WTC11 (cell line): ENCODE data around the gene COL4A3. TPM values are rescaled to one million over a fixed set of nuclear protein-coding genes. Genes with fewer than 3 reads are reported as not detected.

Experiments
- ATAC-seq: fragments of 200-7000 bp; cut with Tn5 transposase; 2 replicates; pipeline ENCODE4 v1.10.0; 2021; ENCODE audit warnings: mild to moderate bottlenecking, moderate library complexity
- CTCF ChIA-PET: fragments of 300-600 bp; sonication (Branson Sonifier 250); formaldehyde crosslinking; loops from one replicate; lab custom pipeline; 2021; ENCODE audit warnings: antibody characterized with exemption; lab: Charles Lee
- POLR2A ChIA-PET: fragments of 350-600 bp; sonication (Branson Sonifier 250); formaldehyde crosslinking; loops from one replicate; lab custom pipeline; 2021; ENCODE audit warnings: antibody characterized with exemption; lab: Charles Lee
- DNase-seq: peaks from one replicate; pipeline ENCODE4 v3.0.0; 2021; ENCODE audit warnings: low spot score
- H3K27ac Mint-ChIP-seq: 2 replicates; pipeline ENCODE4 v1.8.0; 2021; ENCODE audit warnings: mixed read lengths
- H3K27me3 Mint-ChIP-seq: 2 replicates; pipeline ENCODE4 v1.8.0; 2021; ENCODE audit warnings: low read depth, mild to moderate bottlenecking, moderate library complexity, mixed read lengths
- H3K36me3 Mint-ChIP-seq: 2 replicates; pipeline ENCODE4 v1.8.0; 2021; ENCODE audit warnings: mixed read lengths
- H3K4me1 Mint-ChIP-seq: 2 replicates; pipeline ENCODE4 v1.8.0; 2022; ENCODE audit warnings: mixed read lengths
- H3K4me3 Mint-ChIP-seq: 2 replicates; pipeline ENCODE4 v1.8.0; 2021; ENCODE audit warnings: mild to moderate bottlenecking, moderate library complexity, mixed read lengths
- H3K9me3 Mint-ChIP-seq: 2 replicates; pipeline ENCODE4 v1.8.0; 2021; ENCODE audit warnings: mixed read lengths
- ATF2 ChIP-seq: sonication (generic); formaldehyde crosslinking; IDR thresholded peaks from 2 replicates; pipeline ENCODE4 v1.8.1; 2022; ENCODE audit warnings: low read depth, missing genetic modification reagents, borderline replicate concordance
- ESRRA ChIP-seq: sonication (generic); formaldehyde crosslinking; IDR thresholded peaks from 2 replicates; pipeline ENCODE4 v1.8.1; 2022; ENCODE audit warnings: mild to moderate bottlenecking, missing genetic modification reagents, borderline replicate concordance
- FOXP1 ChIP-seq: sonication (generic); formaldehyde crosslinking; IDR thresholded peaks from 2 replicates; pipeline ENCODE4 v1.8.0; 2022; ENCODE audit warnings: missing genetic modification reagents, mild to moderate bottlenecking, moderate library complexity, borderline replicate concordance
- GABPB1 ChIP-seq: sonication (generic); formaldehyde crosslinking; IDR thresholded peaks from 2 replicates; pipeline ENCODE4 v1.8.1; 2023; ENCODE audit warnings: mild to moderate bottlenecking, missing genetic modification reagents
- IRF2 ChIP-seq: sonication (generic); formaldehyde crosslinking; IDR thresholded peaks from 2 replicates; pipeline ENCODE4 v1.8.0; 2022; ENCODE audit warnings: low read depth, missing genetic modification reagents, borderline replicate concordance
- KAT7 ChIP-seq: sonication (generic); formaldehyde crosslinking; IDR thresholded peaks from 2 replicates; pipeline ENCODE4 v1.8.1; 2023; ENCODE audit warnings: missing genetic modification reagents, mild to moderate bottlenecking, borderline replicate concordance
- MXD4 ChIP-seq: fragments of 250-450 bp; sonication (Bioruptor Pico); IDR thresholded peaks from 2 replicates; pipeline ENCODE4 v1.8.0; 2021; ENCODE audit warnings: mild to moderate bottlenecking, moderate library complexity, borderline replicate concordance
- MYBL2 ChIP-seq: sonication (generic); formaldehyde crosslinking; IDR thresholded peaks from 2 replicates; pipeline ENCODE4 v1.8.1; 2023; ENCODE audit warnings: mild to moderate bottlenecking, moderate library complexity, missing genetic modification reagents
- NFE2L1 ChIP-seq: sonication (generic); formaldehyde crosslinking; IDR thresholded peaks from 2 replicates; pipeline ENCODE4 v1.8.1; 2023; ENCODE audit warnings: missing genetic modification reagents
- NFYB ChIP-seq: sonication (generic); formaldehyde crosslinking; conservative IDR thresholded peaks from 2 replicates; pipeline ENCODE4 v1.8.0; 2022; ENCODE audit warnings: low read depth, missing genetic modification reagents
- RORB ChIP-seq: fragments of 250-450 bp; sonication (Bioruptor Pico); IDR thresholded peaks from 2 replicates; pipeline ENCODE4 v1.9.0; 2021; ENCODE audit warnings: mild to moderate bottlenecking
- ZNF121 ChIP-seq: sonication (generic); formaldehyde crosslinking; IDR thresholded peaks from 2 replicates; pipeline ENCODE4 v1.8.0; 2023; ENCODE audit warnings: missing genetic modification reagents
- ZNF232 ChIP-seq: sonication (generic); formaldehyde crosslinking; IDR thresholded peaks from 2 replicates; pipeline ENCODE4 v1.8.0; 2022; ENCODE audit warnings: mild to moderate bottlenecking, missing genetic modification reagents
- ZNF416 ChIP-seq: fragments of 250-450 bp; sonication (Bioruptor Pico); IDR thresholded peaks from 2 replicates; pipeline ENCODE4 v1.9.0; 2021; ENCODE audit warnings: mild to moderate bottlenecking, inconsistent platforms
- ZNF423 ChIP-seq: fragments of 250-450 bp; sonication (Bioruptor Pico); IDR thresholded peaks from 2 replicates; pipeline ENCODE4 v2.1.2; 2022; ENCODE audit warnings: mild to moderate bottlenecking, moderate library complexity
- total RNA-seq: library from RNA; stranded (reverse); gene quantifications from 3 replicates; pipeline ENCODE4 v1.2.3, GENCODE V29; 2021
- TF ChIP-seq, protein P1 (sequence below): sonication (generic); formaldehyde crosslinking; IDR thresholded peaks from 2 replicates; pipeline ENCODE4 v1.8.0; 2022; ENCODE audit warnings: missing genetic modification reagents
- TF ChIP-seq, protein P2 (sequence below): sonication (generic); formaldehyde crosslinking; IDR thresholded peaks from 2 replicates; pipeline ENCODE4 v1.8.1; 2023; ENCODE audit warnings: mild to moderate bottlenecking, missing genetic modification reagents
- TF ChIP-seq, protein P3 (sequence below): sonication (generic); formaldehyde crosslinking; IDR thresholded peaks from 2 replicates; pipeline ENCODE4 v1.8.0; 2022; ENCODE audit warnings: mild to moderate bottlenecking, missing genetic modification reagents
- TF ChIP-seq, protein P4 (sequence below): sonication (generic); formaldehyde crosslinking; IDR thresholded peaks from 2 replicates; pipeline ENCODE4 v1.8.1; 2023; ENCODE audit warnings: mild to moderate bottlenecking, missing genetic modification reagents, moderate library complexity
- TF ChIP-seq, protein P5 (sequence below): sonication (generic); formaldehyde crosslinking; IDR thresholded peaks from 2 replicates; pipeline ENCODE4 v1.8.0; 2023; ENCODE audit warnings: missing genetic modification reagents
- TF ChIP-seq, protein P6 (sequence below): fragments of 250-450 bp; sonication (Bioruptor Pico); IDR thresholded peaks from 2 replicates; pipeline ENCODE4 v1.9.0; 2021; ENCODE audit warnings: moderate library complexity, mild to moderate bottlenecking, inconsistent platforms, borderline replicate concordance

COL4A3 gene
- total RNA-seq, 1 experiment from 2014 or later, result 0.90 TPM

GRCh38 chr2:227188292-227188691, 23.9 kb downstream of the COL4A3 start:
- Mint-ChIP-seq H3K9me3 (peaks cover 14% of the 10 kb centered on the region), H3K4me1 (peaks cover 56% of the 10 kb centered on the region), H3K4me3 (no peak overlapping the region), H3K36me3 (peaks cover 8% of the 10 kb centered on the region; the same call in 1 of the 2 replicates), H3K27ac (no peak overlapping the region), H3K27me3 (no peaks in the 10 kb centered on the region)
- DNase-seq (no peak), ATAC-seq (no peak)
- TF ChIP-seq RORB (CRISPR knock-in tag) (no peak), IRF2 (CRISPR knock-in tag) (no peak), ZNF423 (no peak), FOXP1 (CRISPR knock-in tag) (no peak), ESRRA (CRISPR knock-in tag) (no peak), ZNF232 (CRISPR knock-in tag) (no peak), ATF2 (CRISPR knock-in tag) (no peak), GABPB1 (no peak)
- TF ChIP-seq, protein P1, sequence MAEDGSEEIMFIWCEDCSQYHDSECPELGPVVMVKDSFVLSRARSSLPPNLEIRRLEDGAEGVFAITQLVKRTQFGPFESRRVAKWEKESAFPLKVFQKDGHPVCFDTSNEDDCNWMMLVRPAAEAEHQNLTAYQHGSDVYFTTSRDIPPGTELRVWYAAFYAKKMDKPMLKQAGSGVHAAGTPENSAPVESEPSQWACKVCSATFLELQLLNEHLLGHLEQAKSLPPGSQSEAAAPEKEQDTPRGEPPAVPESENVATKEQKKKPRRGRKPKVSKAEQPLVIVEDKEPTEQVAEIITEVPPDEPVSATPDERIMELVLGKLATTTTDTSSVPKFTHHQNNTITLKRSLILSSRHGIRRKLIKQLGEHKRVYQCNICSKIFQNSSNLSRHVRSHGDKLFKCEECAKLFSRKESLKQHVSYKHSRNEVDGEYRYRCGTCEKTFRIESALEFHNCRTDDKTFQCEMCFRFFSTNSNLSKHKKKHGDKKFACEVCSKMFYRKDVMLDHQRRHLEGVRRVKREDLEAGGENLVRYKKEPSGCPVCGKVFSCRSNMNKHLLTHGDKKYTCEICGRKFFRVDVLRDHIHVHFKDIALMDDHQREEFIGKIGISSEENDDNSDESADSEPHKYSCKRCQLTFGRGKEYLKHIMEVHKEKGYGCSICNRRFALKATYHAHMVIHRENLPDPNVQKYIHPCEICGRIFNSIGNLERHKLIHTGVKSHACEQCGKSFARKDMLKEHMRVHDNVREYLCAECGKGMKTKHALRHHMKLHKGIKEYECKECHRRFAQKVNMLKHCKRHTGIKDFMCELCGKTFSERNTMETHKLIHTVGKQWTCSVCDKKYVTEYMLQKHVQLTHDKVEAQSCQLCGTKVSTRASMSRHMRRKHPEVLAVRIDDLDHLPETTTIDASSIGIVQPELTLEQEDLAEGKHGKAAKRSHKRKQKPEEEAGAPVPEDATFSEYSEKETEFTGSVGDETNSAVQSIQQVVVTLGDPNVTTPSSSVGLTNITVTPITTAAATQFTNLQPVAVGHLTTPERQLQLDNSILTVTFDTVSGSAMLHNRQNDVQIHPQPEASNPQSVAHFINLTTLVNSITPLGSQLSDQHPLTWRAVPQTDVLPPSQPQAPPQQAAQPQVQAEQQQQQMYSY, result no peak
- TF ChIP-seq, protein P2, sequence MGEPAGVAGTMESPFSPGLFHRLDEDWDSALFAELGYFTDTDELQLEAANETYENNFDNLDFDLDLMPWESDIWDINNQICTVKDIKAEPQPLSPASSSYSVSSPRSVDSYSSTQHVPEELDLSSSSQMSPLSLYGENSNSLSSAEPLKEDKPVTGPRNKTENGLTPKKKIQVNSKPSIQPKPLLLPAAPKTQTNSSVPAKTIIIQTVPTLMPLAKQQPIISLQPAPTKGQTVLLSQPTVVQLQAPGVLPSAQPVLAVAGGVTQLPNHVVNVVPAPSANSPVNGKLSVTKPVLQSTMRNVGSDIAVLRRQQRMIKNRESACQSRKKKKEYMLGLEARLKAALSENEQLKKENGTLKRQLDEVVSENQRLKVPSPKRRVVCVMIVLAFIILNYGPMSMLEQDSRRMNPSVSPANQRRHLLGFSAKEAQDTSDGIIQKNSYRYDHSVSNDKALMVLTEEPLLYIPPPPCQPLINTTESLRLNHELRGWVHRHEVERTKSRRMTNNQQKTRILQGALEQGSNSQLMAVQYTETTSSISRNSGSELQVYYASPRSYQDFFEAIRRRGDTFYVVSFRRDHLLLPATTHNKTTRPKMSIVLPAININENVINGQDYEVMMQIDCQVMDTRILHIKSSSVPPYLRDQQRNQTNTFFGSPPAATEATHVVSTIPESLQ (CRISPR knock-in tag), result no peak
- POLR2A ChIA-PET, result no interaction called here
- CTCF ChIA-PET, result interaction anchor here (0.6 to 1.7 kb wide), 2 partner anchors 20 to 50 kb away, joined by 4 to 8 read pairs; no protein-coding TSS in a partner anchor

DNA sequence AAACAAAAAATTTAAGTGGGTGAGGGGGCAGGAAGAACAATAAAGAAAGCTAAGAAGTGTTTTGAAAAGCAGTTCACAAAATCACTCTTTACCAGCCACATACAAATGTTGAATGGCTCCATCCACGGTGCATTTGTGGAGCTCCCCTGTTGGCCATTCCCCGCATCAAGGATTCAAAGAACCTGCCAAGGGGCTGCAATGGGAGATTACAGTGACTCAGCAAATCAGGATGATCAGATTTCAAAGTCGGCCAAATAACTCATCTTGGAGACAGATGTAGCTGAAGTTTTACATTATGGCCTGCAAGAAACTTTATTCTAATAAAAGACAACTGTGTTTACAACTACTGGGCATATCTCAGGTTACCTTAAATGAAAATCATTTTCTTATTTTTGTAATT, 26.9 kb downstream of the COL4A3 start:
- H3K4me1 Mint-ChIP-seq, result peaks cover 45% of the 10 kb centered on the region

DNA sequence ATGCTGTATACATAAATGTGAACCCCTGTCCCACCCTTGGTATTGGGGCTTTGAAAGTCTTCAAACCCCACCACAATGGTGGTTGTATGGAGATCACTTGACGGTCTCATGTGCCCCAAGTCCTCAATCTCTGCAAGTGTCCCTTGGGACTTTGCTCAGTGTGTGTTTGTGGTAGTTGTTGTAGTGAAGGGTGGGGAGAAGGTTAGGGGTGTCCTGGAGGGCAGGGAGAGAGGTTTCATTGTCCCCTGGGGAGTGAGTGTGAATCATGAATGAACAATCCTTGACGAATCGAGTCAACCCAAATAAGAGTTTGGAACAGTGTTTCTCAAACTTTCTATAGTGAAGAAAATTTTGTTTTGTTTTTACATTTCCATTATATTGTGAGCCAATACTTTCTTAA, 28.1 kb downstream of the COL4A3 start:
- Mint-ChIP-seq H3K4me3 (no peak overlapping the region), H3K27ac (no peak overlapping the region), H3K27me3 (no peaks in the 10 kb centered on the region), H3K4me1 (peaks cover 38% of the 10 kb centered on the region), H3K9me3 (0 out of 2 replicates have a peak, but pooled peaks cover 4% of the 10 kb centered on the region), H3K36me3 (no peaks in the 10 kb centered on the region)
- ATAC-seq (no peak), DNase-seq (no peak)
- ChIA-PET POLR2A (no interaction called here), CTCF (no interaction called here)
- TF ChIP-seq, protein P3, sequence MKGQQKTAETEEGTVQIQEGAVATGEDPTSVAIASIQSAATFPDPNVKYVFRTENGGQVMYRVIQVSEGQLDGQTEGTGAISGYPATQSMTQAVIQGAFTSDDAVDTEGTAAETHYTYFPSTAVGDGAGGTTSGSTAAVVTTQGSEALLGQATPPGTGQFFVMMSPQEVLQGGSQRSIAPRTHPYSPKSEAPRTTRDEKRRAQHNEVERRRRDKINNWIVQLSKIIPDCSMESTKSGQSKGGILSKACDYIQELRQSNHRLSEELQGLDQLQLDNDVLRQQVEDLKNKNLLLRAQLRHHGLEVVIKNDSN, result no peak
- TF ChIP-seq MXD4 (CRISPR knock-in tag) (no peak), NFYB (CRISPR knock-in tag) (no peak), NFE2L1 (CRISPR knock-in tag) (no peak), KAT7 (no peak), ZNF121 (no peak)
- TF ChIP-seq, protein P4, sequence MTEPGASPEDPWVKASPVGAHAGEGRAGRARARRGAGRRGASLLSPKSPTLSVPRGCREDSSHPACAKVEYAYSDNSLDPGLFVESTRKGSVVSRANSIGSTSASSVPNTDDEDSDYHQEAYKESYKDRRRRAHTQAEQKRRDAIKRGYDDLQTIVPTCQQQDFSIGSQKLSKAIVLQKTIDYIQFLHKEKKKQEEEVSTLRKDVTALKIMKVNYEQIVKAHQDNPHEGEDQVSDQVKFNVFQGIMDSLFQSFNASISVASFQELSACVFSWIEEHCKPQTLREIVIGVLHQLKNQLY (CRISPR knock-in tag), result no peak

More for the DNA sequence above, 26.9 kb downstream of the COL4A3 start:
- Mint-ChIP-seq H3K4me3 (no peak overlapping the region), H3K27me3 (no peaks in the 10 kb centered on the region), H3K36me3 (no peaks in the 10 kb centered on the region), H3K27ac (peak overlapping the region; percentile 67), H3K9me3 (peaks cover 5% of the 10 kb centered on the region; the same call in 1 of the 2 replicates)
- DNase-seq (peak; percentile 28), ATAC-seq (peak; percentile 86)
- ChIA-PET POLR2A (no interaction called here), CTCF (interaction anchor here (0.6 to 1.0 kb wide), 2 partner anchors 62 to 66 kb away, joined by 3 read pairs; no protein-coding TSS in a partner anchor)
- no peak for TF ChIP-seq ZNF416 (CRISPR knock-in tag)
- TF ChIP-seq, protein P5, sequence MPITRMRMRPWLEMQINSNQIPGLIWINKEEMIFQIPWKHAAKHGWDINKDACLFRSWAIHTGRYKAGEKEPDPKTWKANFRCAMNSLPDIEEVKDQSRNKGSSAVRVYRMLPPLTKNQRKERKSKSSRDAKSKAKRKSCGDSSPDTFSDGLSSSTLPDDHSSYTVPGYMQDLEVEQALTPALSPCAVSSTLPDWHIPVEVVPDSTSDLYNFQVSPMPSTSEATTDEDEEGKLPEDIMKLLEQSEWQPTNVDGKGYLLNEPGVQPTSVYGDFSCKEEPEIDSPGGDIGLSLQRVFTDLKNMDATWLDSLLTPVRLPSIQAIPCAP (CRISPR knock-in tag), result no peak
- no peak for TF ChIP-seq MYBL2 (CRISPR knock-in tag)
- TF ChIP-seq ZNF423, result 0 out of 2 replicates have a peak, but pooled peaks have one; percentile 6
- TF ChIP-seq, protein P6, sequence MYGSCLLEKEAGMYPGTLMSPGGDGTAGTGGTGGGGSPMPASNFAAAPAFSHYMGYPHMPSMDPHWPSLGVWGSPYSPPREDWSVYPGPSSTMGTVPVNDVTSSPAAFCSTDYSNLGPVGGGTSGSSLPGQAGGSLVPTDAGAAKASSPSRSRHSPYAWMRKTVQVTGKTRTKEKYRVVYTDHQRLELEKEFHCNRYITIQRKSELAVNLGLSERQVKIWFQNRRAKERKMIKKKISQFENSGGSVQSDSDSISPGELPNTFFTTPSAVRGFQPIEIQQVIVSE (CRISPR knock-in tag), result no peak
- peak; percentile 91 for TF ChIP-seq NFE2L1 (CRISPR knock-in tag)
